BJ (cell line): ENCODE results near the gene PIK3C2A. TPM values are rescaled to one million over a fixed set of nuclear protein-coding genes. Genes with fewer than 3 reads are reported as not detected.

Experiments used
- CTCF ChIA-PET: fragments of 350-600 bp; formaldehyde crosslinking; extraction: SDS; loops from one replicate; lab custom pipeline; 2021; ENCODE audit warnings: antibody characterized with exemption, inconsistent platforms; lab: Yijun Ruan, JAX
- POLR2A ChIA-PET: fragments of 300-600 bp; sonication (Branson Sonifier 250); formaldehyde crosslinking; extraction: SDS; loops from one replicate; lab custom pipeline; 2021; ENCODE audit warnings: antibody characterized with exemption; lab: Charles Lee
- DNase-seq: peaks from one replicate; pipeline ENCODE4 v3.0.0-alpha.2; 2011; ENCODE audit warnings: low read depth
- H3K27me3 ChIP-seq: 2 replicates; pipeline ENCODE4 v1.6.0; 2011; ENCODE audit warnings: low read length; ENCODE audit not compliant: control insufficient read depth, insufficient read depth
- H3K36me3 ChIP-seq: 2 replicates; pipeline ENCODE4 v1.5.1; 2011; ENCODE audit warnings: low read length; ENCODE audit not compliant: control insufficient read depth, insufficient read depth
- H3K4me3 ChIP-seq: 2 replicates; pipeline ENCODE4 v1.5.1; 2011; ENCODE audit warnings: low read depth, mild to moderate bottlenecking, control low read depth, low read length
- CTCF ChIP-seq: IDR thresholded peaks from 2 replicates; pipeline ENCODE4 v1.5.1; 2011; ENCODE audit warnings: low read depth, mild to moderate bottlenecking, control low read depth, inconsistent platforms, low read length, moderate library complexity; ENCODE audit not compliant: insufficient read depth
- polyA plus RNA-seq: library from polyadenylated mRNA; depleted of rRNA; stranded (reverse); fragments of >200 nt; gene quantifications from 2 replicates; pipeline ENCODE4 v1.2.3, GENCODE V29; 2011

The PIK3C2A gene
- polyA plus RNA-seq, 1 experiment, result 13.2 TPM

- Histone ChIP-seq H3K27me3 (no peaks in the 10 kb centered on the region), H3K4me3 (no peak overlapping the region), H3K36me3 (peaks cover 1% of the 10 kb centered on the region; the same call in 1 of the 2 replicates)
- DNase-seq, result no peak
- CTCF ChIA-PET, result no interaction called here
- TF ChIP-seq CTCF, result no peak
- POLR2A ChIA-PET, result interaction anchor here (0.7 kb wide), 1 partner anchor 174 kb away, joined by 5 read pairs; no protein-coding TSS in a partner anchor
Observed at GRCh38 chr11:17179970-17180369, 27.8 kb downstream of the PIK3C2A start.

GRCh38 chr11:17173332-17173731 lies 34.5 kb downstream of the PIK3C2A start:
- peaks cover 3% of the 10 kb centered on the region for H3K36me3 ChIP-seq
- POLR2A ChIA-PET, result interaction anchor here (0.6 kb wide), 1 partner anchor 9 kb away, joined by 3 read pairs; no protein-coding TSS in a partner anchor
- H3K4me3 ChIP-seq, result no peak overlapping the region
- no peaks in the 10 kb centered on the region for H3K27me3 ChIP-seq
- DNase-seq, result no peak
- no peak for TF ChIP-seq CTCF
- CTCF ChIA-PET, result no interaction called here

GRCh38 chr11:17171916-17172315 lies 35.9 kb downstream of the PIK3C2A start:
- no peaks in the 10 kb centered on the region for H3K27me3 ChIP-seq
- POLR2A ChIA-PET, result no interaction called here
- CTCF ChIA-PET, result interaction anchor here (1.5 kb wide), 1 partner anchor 12 kb away, joined by 3 read pairs; no protein-coding TSS in a partner anchor
- no peak for TF ChIP-seq CTCF
- no peak overlapping the region for H3K4me3 ChIP-seq
- H3K36me3 ChIP-seq, result peaks cover 3% of the 10 kb centered on the region
- no peak for DNase-seq

DNA sequence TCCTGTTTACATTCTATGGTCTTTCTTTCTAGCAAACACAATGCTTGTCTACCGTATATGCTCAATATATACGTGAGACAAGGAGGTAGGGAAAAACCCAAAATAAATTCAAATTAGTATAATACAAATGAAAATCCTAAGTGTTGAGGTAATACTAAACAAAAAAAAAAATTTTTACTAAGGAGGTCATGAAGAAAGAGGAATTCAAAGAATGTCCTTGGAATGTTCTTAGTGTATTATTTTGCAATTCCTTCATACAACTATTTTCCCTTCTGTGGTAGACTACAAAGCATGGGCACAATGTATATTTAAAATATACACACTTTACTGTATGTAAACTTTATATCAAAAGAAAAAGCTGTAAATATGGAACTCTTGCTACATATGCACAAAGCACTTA lies 36.4 kb downstream of the PIK3C2A start:
- H3K36me3 ChIP-seq, result peaks cover 3% of the 10 kb centered on the region
- H3K4me3 ChIP-seq, result no peak overlapping the region
- TF ChIP-seq CTCF, result no peak
- ChIA-PET CTCF (interaction anchor here (1.5 kb wide), 1 partner anchor 13 kb away, joined by 3 read pairs; no protein-coding TSS in a partner anchor), POLR2A (no interaction called here)
- DNase-seq, result peak; percentile 17
- H3K27me3 ChIP-seq, result no peaks in the 10 kb centered on the region

DNA sequence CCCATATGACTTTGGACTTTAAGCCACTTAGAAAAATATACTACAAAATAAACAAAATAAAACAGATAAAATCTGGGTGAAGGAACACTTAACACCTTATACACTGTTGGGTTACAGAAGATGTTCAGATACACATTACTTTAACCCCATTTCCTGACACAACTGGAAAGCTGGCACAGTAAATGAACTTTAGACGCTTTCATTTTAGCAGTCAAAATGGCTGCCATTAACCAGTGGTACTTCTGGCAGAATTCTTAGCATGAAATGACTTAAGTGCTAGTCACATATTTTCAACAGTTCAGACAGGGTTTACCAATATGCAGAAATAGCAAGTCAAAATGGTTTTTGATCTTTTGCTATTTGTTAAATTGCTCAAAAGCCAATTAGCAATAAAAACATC lies 37.9 kb downstream of the PIK3C2A start:
- ChIA-PET POLR2A (no interaction called here), CTCF (interaction anchor here (2.0 kb wide), 1 partner anchor 10 kb away, joined by 6 read pairs; no protein-coding TSS in a partner anchor)
- H3K4me3 ChIP-seq, result no peak overlapping the region
- no peak for DNase-seq
- H3K27me3 ChIP-seq, result no peaks in the 10 kb centered on the region
- TF ChIP-seq CTCF, result no peak
- H3K36me3 ChIP-seq, result peaks cover 3% of the 10 kb centered on the region
